HEK293T (cell line): ENCODE data around the gene EML6.

Experiments used
- ARNT ChIP-seq: fragments of 450-650 bp; IDR thresholded peaks from 2 replicates; pipeline ENCODE4 v1.6.1; 2017; ENCODE audit warnings: mild to moderate bottlenecking
- BHLHE40 ChIP-seq: fragments of 450-650 bp; IDR thresholded peaks from 2 replicates; pipeline ENCODE4 v1.6.1; 2016; ENCODE audit warnings: mild to moderate bottlenecking, moderate library complexity, borderline replicate concordance
- CTBP1 ChIP-seq: fragments of 450-650 bp; IDR thresholded peaks from 2 replicates; pipeline ENCODE4 v1.6.1; 2016; ENCODE audit warnings: borderline replicate concordance
- ELF4 ChIP-seq: fragments of 450-650 bp; IDR thresholded peaks from 2 replicates; pipeline ENCODE4 v1.6.1; 2017; ENCODE audit warnings: antibody characterized with exemption
- FOXA1 ChIP-seq: fragments of 450-650 bp; IDR thresholded peaks from 2 replicates; pipeline ENCODE4 v1.6.1; 2016; ENCODE audit warnings: mild to moderate bottlenecking
- FOXK2 ChIP-seq: fragments of 450-650 bp; IDR thresholded peaks from 2 replicates; pipeline ENCODE4 v1.6.1; 2016; ENCODE audit warnings: mild to moderate bottlenecking
- FOXM1 ChIP-seq: fragments of 450-650 bp; IDR thresholded peaks from 2 replicates; pipeline ENCODE4 v1.6.1; 2017; ENCODE audit warnings: mild to moderate bottlenecking, borderline replicate concordance
- L3MBTL2 ChIP-seq: fragments of 450-650 bp; conservative IDR thresholded peaks from 2 replicates; pipeline ENCODE4 v1.6.1; 2016; ENCODE audit warnings: mild to moderate bottlenecking
- NFRKB ChIP-seq: fragments of 450-650 bp; IDR thresholded peaks from 2 replicates; pipeline ENCODE4 v1.6.1; 2016; ENCODE audit warnings: mild to moderate bottlenecking, moderate library complexity
- SUZ12 ChIP-seq: fragments of 450-650 bp; IDR thresholded peaks from 2 replicates; pipeline ENCODE4 v1.6.1; 2016; ENCODE audit warnings: mild to moderate bottlenecking
- TARDBP ChIP-seq: fragments of 450-650 bp; IDR thresholded peaks from 2 replicates; pipeline ENCODE4 v1.6.1; 2016
- ZNF384 ChIP-seq: fragments of 450-650 bp; IDR thresholded peaks from 2 replicates; pipeline ENCODE4 v1.6.1; 2016

DNA sequence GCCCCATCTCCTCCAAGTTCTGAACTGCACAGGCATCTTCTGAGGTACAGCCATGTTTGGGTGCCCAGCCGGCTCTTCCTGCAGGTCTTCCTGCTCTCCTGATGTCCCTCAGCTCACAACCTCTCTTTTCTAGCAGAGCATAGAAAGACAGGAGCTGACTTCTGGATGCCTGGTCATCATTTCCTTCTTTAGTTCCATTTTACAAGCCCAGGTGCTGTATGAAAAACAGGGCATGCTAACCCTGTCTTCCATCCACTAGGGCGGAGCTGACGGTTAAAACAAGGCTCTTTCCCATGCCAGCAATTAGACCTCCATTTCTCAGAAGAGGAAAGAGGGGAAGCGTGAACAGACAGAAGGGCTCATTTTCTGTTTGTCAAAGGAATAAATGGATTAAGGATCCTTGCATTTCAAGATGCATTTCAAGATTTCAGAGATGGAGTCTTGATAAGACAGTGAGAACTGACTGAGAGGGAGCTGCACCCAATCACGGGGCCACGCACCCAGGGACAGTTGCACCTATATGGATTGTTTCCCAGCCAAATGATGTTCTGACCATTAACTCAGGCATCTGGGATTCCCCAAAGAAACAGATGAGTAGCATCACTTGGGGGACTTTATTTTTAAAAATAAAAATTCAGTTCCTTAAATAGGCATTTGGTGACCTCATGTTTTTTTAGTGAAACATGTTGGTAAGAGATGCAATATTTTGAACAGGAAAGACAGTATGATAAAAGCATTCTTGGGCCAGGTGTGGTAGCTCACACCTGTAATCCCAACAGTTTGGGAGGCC is 45.8 kb upstream of the EML6 start:
- TF ChIP-seq ARNT (no peak), ZNF384 (no peak), FOXM1 (no peak), L3MBTL2 (no peak), NFRKB (no peak), CTBP1 (no peak), ELF4 (no peak), BHLHE40 (no peak), FOXA1 (no peak), FOXK2 (no peak), TARDBP (no peak), SUZ12 (no peak)
